HUES64 (cell line): ENCODE measurements around the gene CTNND2. TPM values are rescaled to one million over a fixed set of nuclear protein-coding genes. Genes with fewer than 3 reads are reported as not detected.

Experiments used
- H3K27ac ChIP-seq: 2 replicates; pipeline ENCODE4 v1.7.0; 2013; ENCODE audit warnings: low read depth, low read length, inconsistent platforms
- H3K27me3 ChIP-seq: 2 replicates; pipeline ENCODE4 v1.6.1; 2013; ENCODE audit warnings: mild to moderate bottlenecking, low read length; ENCODE audit not compliant: insufficient read depth
- H3K36me3 ChIP-seq: 2 replicates; pipeline ENCODE4 v1.6.1; 2013; ENCODE audit warnings: mild to moderate bottlenecking, low read length; ENCODE audit not compliant: insufficient read depth
- H3K4me1 ChIP-seq: 2 replicates; pipeline ENCODE4 v1.6.1; 2013; ENCODE audit warnings: mild to moderate bottlenecking, low read length, moderate library complexity; ENCODE audit not compliant: insufficient read depth
- H3K4me3 ChIP-seq: 2 replicates; pipeline ENCODE4 v1.5.1; 2013; ENCODE audit warnings: mild to moderate bottlenecking, low read length, moderate library complexity
- H3K9ac ChIP-seq: 2 replicates; pipeline ENCODE4 v1.6.1; 2013; ENCODE audit warnings: mild to moderate bottlenecking, low read depth, low read length
- H3K9me3 ChIP-seq: 2 replicates; pipeline ENCODE4 v1.6.1; 2013; ENCODE audit warnings: low read depth, low read length; ENCODE audit not compliant: insufficient read depth
- WGBS: fragments of 150-250, 120-280 bp; methylation state at CpG from one replicate; pipeline ENCODE4 v1.1.7; 2013; ENCODE audit warnings: missing lambda C conversion rate; 5-methylcytosine and 5-hydroxymethylcytosine counted together
- polyA plus RNA-seq, 2 experiments: library from polyadenylated mRNA; stranded (reverse); fragments of 50-300 nt; gene quantifications; one replicate each; pipeline ENCODE4 v1.2.3, GENCODE V29; 2013

Gene CTNND2, protein sequence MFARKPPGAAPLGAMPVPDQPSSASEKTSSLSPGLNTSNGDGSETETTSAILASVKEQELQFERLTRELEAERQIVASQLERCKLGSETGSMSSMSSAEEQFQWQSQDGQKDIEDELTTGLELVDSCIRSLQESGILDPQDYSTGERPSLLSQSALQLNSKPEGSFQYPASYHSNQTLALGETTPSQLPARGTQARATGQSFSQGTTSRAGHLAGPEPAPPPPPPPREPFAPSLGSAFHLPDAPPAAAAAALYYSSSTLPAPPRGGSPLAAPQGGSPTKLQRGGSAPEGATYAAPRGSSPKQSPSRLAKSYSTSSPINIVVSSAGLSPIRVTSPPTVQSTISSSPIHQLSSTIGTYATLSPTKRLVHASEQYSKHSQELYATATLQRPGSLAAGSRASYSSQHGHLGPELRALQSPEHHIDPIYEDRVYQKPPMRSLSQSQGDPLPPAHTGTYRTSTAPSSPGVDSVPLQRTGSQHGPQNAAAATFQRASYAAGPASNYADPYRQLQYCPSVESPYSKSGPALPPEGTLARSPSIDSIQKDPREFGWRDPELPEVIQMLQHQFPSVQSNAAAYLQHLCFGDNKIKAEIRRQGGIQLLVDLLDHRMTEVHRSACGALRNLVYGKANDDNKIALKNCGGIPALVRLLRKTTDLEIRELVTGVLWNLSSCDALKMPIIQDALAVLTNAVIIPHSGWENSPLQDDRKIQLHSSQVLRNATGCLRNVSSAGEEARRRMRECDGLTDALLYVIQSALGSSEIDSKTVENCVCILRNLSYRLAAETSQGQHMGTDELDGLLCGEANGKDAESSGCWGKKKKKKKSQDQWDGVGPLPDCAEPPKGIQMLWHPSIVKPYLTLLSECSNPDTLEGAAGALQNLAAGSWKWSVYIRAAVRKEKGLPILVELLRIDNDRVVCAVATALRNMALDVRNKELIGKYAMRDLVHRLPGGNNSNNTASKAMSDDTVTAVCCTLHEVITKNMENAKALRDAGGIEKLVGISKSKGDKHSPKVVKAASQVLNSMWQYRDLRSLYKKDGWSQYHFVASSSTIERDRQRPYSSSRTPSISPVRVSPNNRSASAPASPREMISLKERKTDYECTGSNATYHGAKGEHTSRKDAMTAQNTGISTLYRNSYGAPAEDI (N-terminal part only)
- 6.9 TPM for polyA plus RNA-seq (2013, experiment 1 of 2)
- polyA plus RNA-seq (2013, experiment 2 of 2), result 10.9 TPM

DNA sequence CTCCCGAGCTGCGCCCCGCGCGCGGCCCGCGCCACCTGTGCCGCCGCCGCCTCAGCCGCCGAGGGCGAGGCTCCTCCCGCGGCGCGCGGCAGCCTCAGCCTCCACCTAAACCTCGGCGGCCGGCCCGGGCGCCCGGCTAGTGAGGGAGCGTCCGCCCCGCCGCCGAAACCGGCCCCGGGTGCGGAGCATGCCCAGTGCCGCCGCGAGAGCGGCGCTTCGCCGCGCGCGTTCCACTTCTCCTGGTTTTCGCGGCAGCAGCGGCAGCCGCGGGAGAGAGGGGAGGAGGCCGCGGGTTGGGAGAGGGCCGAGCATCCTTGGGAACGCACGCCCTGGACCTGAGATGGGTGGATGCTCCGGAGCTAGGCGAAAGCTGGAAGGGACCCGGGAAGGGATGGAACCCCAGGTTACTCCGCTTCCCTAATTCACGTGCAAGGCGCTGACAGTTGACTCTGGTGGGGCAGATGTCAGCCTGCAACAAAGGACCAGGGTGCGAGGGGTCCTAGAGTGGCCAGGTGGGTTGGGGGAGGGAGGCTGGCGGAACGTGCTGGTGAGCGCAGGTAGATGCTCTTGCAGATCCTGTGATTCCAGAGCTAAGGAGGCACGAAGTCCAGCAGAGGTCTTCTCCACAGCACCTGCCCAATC, at the start of gene CTNND2:
TSS of gene CTNND2 (minus strand) at position 182 of the 642 bp plus-strand sequence. CDS start 593 bp downstream, outside the sequence.
- Histone ChIP-seq H3K27ac (no peak within 1 kb of the TSS), H3K27me3 (peaks cover 55% of the 10 kb centered on the region), H3K9ac (peak within 1 kb of the TSS; percentile 43; the same call in 1 of the 2 replicates), H3K9me3 (no peaks in the 10 kb centered on the region), H3K4me3 (peak within 1 kb of the TSS; percentile 83), H3K36me3 (no peaks in the 10 kb centered on the region), H3K4me1 (peaks cover 19% of the 10 kb centered on the region)
- 1% methylated on average over 64 of the region's 64 CpGs for WGBS

DNA sequence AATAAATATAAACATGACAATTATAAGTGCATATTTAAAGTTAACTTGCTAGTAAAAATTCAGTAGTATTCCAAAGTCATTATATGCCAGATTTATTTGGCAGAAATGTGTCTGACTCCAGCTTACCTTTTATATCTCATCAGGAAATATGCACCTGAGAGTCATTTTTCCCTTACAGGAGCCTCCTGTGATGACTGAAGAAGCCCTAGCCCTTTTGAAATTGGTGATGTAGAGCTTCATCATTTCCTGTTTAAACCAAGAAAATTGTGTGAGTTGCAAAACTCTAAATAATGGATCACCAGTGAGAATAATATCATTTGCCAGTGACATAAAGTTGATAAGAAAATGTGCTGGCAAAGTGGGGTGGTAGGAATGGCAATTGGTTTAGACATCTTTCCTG, 42.1 kb upstream of the CTNND2 start:
- Histone ChIP-seq H3K9ac (no peak overlapping the region), H3K36me3 (no peaks in the 10 kb centered on the region), H3K4me1 (no peaks in the 10 kb centered on the region), H3K27ac (no peak overlapping the region), H3K27me3 (no peaks in the 10 kb centered on the region), H3K4me3 (no peak overlapping the region), H3K9me3 (no peaks in the 10 kb centered on the region)

DNA sequence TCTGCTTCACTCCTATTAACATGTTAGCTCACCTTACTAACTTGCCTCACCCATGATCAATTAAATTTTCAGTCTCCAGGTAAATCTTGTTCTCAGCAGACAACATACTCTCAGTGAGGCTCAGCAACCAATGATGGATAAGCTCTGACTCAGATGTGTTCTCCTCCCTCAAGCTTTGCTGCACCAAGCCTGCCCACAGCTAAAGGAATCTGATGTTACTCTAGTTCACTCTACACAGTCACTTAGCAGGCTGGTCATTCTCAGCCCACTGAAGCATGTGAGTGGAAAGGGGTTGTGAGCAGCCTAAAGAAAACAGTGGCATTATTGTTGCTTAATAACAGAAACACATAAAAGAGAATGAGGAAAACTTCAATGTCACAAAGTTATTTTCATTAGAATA, 37.3 kb upstream of the CTNND2 start:
- H3K27me3 ChIP-seq, result no peaks in the 10 kb centered on the region
- no peak overlapping the region for H3K4me3 ChIP-seq
- no peaks in the 10 kb centered on the region for H3K9me3 ChIP-seq
- H3K4me1 ChIP-seq, result no peaks in the 10 kb centered on the region
- no peak overlapping the region for H3K9ac ChIP-seq
- no peak overlapping the region for H3K27ac ChIP-seq
- no peaks in the 10 kb centered on the region for H3K36me3 ChIP-seq

DNA sequence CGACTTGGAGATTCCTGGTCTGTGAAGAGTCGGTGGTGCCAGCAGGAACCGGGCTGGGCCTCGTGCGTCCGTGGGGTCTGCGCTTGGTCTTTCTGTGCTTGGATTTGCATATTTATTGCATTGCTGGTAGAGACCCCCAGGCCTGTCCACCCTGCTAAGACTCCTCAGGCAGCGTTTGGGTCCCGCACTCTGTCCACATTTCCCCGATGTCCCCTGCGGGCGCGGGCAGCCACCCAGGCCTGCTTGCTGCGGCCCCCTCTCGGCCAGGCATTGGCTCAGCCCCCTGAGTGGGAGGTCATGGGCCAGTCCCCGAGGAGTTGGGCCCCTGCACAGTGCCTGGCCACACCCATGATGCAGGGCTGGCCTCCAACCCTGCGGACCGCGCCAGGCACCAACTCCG, 27.4 kb upstream of the CTNND2 start:
- H3K4me1 ChIP-seq, result no peaks in the 10 kb centered on the region
- H3K27ac ChIP-seq, result no peak overlapping the region
- no peak overlapping the region for H3K4me3 ChIP-seq
- no peaks in the 10 kb centered on the region for H3K27me3 ChIP-seq
- WGBS, result 96% methylated on average over 20 of the region's 20 CpGs
- no peak overlapping the region for H3K9ac ChIP-seq
- H3K36me3 ChIP-seq, result no peaks in the 10 kb centered on the region
- H3K9me3 ChIP-seq, result no peaks in the 10 kb centered on the region

DNA sequence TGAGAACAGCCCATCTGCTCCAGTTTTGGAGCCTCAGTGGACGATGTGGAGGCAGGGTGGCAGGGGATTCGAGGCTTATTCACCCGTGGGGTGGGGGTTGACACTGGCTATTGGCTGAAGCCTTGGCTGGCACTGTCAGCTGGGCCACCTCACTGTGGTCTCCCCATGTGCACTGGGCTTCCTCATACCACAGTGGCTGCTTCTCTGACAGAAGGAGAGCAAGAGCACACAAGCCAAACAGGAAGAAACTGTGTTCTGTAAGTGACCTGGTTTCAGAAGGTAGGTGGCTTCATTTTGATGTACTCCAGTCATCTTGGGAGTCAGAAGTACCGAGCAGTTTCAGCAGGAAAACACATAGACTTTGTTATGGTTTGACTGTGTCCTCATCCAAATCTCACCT, 24.7 kb upstream of the CTNND2 start:
- Histone ChIP-seq H3K4me1 (no peaks in the 10 kb centered on the region), H3K9ac (no peak overlapping the region), H3K36me3 (no peaks in the 10 kb centered on the region), H3K27me3 (no peaks in the 10 kb centered on the region), H3K9me3 (no peaks in the 10 kb centered on the region), H3K27ac (no peak overlapping the region), H3K4me3 (no peak overlapping the region)
- 84% methylated on average over 4 of the region's 4 CpGs for WGBS

DNA sequence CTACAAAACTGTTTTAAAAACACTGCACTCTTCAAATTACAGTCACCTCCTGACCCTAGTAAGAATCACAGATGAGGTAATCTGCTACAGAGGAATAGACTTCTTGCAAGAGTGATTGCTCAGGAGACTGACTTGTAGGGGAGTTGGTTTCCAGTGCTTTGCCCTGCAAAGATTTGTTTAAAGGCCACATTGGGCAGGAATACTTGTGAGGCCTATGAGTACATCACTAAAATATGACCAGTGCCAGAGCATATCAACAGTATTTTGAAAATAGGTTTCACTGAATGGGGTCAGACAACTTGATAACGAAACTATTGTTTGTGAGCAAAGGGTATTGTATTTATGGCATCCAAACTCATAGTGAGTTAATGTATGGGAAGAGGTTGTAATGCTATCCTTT, 21.5 kb upstream of the CTNND2 start:
- Histone ChIP-seq H3K27me3 (no peaks in the 10 kb centered on the region), H3K27ac (no peak overlapping the region), H3K9me3 (no peaks in the 10 kb centered on the region), H3K9ac (no peak overlapping the region), H3K4me3 (no peak overlapping the region), H3K36me3 (no peaks in the 10 kb centered on the region), H3K4me1 (no peaks in the 10 kb centered on the region)
- 97% methylated on average over 1 of the region's 1 CpG for WGBS

DNA sequence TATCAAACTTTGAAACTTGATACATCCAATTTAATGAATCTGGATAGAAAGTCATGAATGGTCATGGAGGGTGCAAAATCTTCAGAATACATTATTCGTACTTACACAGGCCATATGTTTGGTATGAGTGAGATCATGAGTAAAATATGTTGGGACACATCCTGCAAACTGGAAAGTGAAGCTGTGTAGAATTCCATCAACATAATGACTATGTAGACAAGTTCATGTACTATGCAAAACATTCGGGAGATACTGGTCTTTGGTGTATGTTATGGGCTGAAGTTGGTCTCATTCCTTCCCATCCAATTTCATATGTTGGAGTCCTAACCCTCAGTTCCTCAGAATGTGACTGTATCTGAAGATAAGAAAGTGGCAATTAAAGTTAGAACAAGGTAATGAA, 18.1 kb upstream of the CTNND2 start:
- Histone ChIP-seq H3K27me3 (no peaks in the 10 kb centered on the region), H3K9me3 (no peaks in the 10 kb centered on the region), H3K36me3 (no peaks in the 10 kb centered on the region), H3K9ac (no peak overlapping the region), H3K4me3 (no peak overlapping the region), H3K27ac (no peak overlapping the region), H3K4me1 (no peaks in the 10 kb centered on the region)
- WGBS, result 100% methylated on average over 1 of the region's 2 CpGs

DNA sequence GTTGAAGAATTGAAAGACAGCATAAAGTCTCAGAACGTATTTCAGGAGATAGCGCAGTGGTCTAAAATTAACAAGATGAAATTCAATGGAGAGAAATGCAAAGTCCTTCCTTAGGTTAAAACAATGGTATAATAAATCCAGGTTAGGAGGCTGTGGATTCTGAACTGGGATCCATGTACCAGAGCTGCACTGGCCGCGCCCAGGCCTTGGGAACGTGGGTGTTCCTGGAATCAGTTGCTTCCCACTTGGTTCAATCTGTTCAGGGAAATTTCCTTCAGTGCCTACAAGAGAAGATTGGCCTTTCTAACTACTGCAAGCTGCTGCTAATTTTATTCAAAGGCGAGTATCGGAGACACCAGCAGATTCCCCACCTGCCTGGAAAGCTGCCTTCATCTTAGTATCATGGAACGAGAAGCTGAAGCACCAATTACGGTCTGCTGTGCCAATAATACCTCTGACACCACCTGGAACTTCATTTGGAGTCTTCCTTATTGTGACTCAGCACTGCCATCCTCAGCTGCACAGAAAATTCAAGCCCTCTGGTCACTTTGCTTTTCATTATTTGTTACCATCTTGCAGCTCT, 14.3 kb upstream of the CTNND2 start:
- no peaks in the 10 kb centered on the region for H3K36me3 ChIP-seq
- H3K4me3 ChIP-seq, result no peak overlapping the region
- H3K4me1 ChIP-seq, result no peaks in the 10 kb centered on the region
- H3K27me3 ChIP-seq, result no peaks in the 10 kb centered on the region
- no peaks in the 10 kb centered on the region for H3K9me3 ChIP-seq
- H3K27ac ChIP-seq, result no peak overlapping the region
- WGBS, result 92% methylated on average over 9 of the region's 9 CpGs
- H3K9ac ChIP-seq, result no peak overlapping the region

DNA sequence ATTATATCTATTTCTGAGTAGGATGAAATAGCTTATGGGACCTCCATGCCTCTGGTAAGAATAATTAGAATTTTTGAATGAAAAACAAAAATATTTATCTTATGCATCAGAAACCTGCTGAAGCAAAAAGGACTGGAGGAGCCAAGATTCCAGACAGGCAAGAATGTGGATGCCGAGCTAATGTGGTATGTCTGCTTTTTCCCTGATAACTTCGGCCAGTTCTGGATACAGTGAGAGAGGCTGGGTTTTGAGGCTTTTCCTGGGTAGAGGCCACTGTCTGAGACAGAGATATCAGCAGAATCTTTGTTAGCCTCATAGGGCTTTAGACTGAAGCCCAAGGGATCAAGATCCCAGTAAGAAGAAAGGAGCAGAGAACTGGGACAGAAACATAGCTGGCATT, 5.2 kb upstream of the CTNND2 start:
- 87% methylated on average over 2 of the region's 2 CpGs for WGBS
- no peak overlapping the region for H3K4me3 ChIP-seq
- H3K4me1 ChIP-seq, result peaks cover 13% of the 10 kb centered on the region
- H3K9me3 ChIP-seq, result no peaks in the 10 kb centered on the region
- H3K27ac ChIP-seq, result no peak overlapping the region
- no peaks in the 10 kb centered on the region for H3K36me3 ChIP-seq
- peaks cover 22% of the 10 kb centered on the region for H3K27me3 ChIP-seq
- no peak overlapping the region for H3K9ac ChIP-seq

DNA sequence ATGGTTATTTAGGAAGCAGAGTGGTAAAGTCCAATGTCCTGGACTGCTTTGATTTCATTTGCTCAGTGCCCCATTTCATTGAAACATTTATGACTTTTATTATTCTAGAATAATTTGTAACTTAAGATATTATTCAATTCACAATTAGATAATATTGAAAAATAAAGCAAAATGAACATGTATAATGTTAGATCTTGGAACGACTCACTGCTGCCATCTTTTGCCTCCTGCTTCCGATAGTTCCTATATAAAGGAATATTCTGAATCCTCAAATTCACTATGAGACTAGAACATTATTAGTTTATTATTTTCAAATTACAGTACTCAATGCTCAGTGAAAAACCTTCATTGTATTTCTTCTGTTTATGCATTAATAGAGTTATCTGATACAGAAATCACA, 2.3 kb upstream of the CTNND2 start:
- H3K9ac ChIP-seq, result no peak overlapping the region
- H3K4me3 ChIP-seq, result no peak overlapping the region
- H3K9me3 ChIP-seq, result no peaks in the 10 kb centered on the region
- H3K4me1 ChIP-seq, result peaks cover 19% of the 10 kb centered on the region
- no peak overlapping the region for H3K27ac ChIP-seq
- H3K27me3 ChIP-seq, result peaks cover 45% of the 10 kb centered on the region
- no peaks in the 10 kb centered on the region for H3K36me3 ChIP-seq
- WGBS, result no CpG with 5 or more reads among the region's 2 CpGs
